GM23338 (cell line): ENCODE measurements around the gene BNIP5.

Experiments
- CREB1 ChIP-seq: fragments of 250-450 bp; sonication (Bioruptor Pico); IDR thresholded peaks from 2 replicates; pipeline ENCODE4 v1.5.0; 2020; ENCODE audit warnings: low read depth, mild to moderate bottlenecking, moderate library complexity
- CTCF ChIP-seq, 2 experiments: fragments of 200-600 bp in 1 of 2; sonication (generic) in 1 of 2; conservative IDR thresholded peaks; 2 replicates each; pipeline versions ENCODE4 v1.5.1 to v1.6.1; 2016 to 2017; ENCODE audit warnings: antibody characterized with exemption in 2 of 2, low read depth in 2 of 2, mild to moderate bottlenecking in 2 of 2, moderate library complexity in 1 of 2
- EZH2 ChIP-seq: fragments of 200-600 bp; sonication (generic); IDR thresholded peaks from one replicate; pipeline ENCODE4 v1.8.0; 2017; ENCODE audit warnings: antibody characterized with exemption, mild to moderate bottlenecking, low read depth; ENCODE audit not compliant: unreplicated experiment
- EZH2phosphoT487 ChIP-seq: fragments of 200-600 bp; sonication (generic); IDR thresholded peaks from one replicate; pipeline ENCODE4 v1.8.1; 2018; ENCODE audit warnings: antibody characterized with exemption; ENCODE audit not compliant: unreplicated experiment
- JUNB ChIP-seq: IDR thresholded peaks from one replicate; pipeline ENCODE4 v1.6.1; 2016; ENCODE audit warnings: antibody characterized with exemption; ENCODE audit not compliant: unreplicated experiment
- POLR2AphosphoS5 ChIP-seq: IDR thresholded peaks from 2 replicates; pipeline ENCODE4 v1.6.1; 2016; ENCODE audit warnings: antibody characterized with exemption, low read depth
- REST ChIP-seq: IDR thresholded peaks from one replicate; pipeline ENCODE4 v1.6.1; 2018; ENCODE audit warnings: antibody characterized with exemption; ENCODE audit not compliant: unreplicated experiment

- TF ChIP-seq CTCF (conservative IDR thresholded peaks at IDR 0.05; ENCODE audit: low read depth in 2 of 2) (no peak), REST (no peak), EZH2phosphoT487 (no peak), CREB1 (CRISPR knock-in tag) (no peak), EZH2 (no peak), JUNB (no peak), POLR2AphosphoS5 (no peak)
Measured at GRCh38 chr6:36336779-36337241, at the start of gene BNIP5.
